IMR-90 (cell line): Measurements from ENCODE around the gene CSGALNACT2. TPM values are rescaled to one million over a fixed set of nuclear protein-coding genes. Genes with fewer than 3 reads are reported as not detected.

Source experiments
- ATAC-seq: fragments of 200-7000 bp; cut with Tn5 transposase; 2 replicates; pipeline ENCODE4 v1.9.1; 2020; ENCODE audit warnings: low read depth, mild to moderate bottlenecking, moderate library complexity
- BruUV-seq: library from RNA; stranded (reverse); fragments of 400-500 nt; replicated peaks from 2 replicates; lab custom pipeline; 2021; lab: Mats Ljungman, UMichigan
- CTCF ChIA-PET: fragments of 300-600 bp; formaldehyde crosslinking; extraction: SDS; loops from one replicate; lab custom pipeline; 2021; ENCODE audit warnings: antibody characterized with exemption; lab: Yijun Ruan, JAX
- POLR2A ChIA-PET: fragments of 300-600 bp; sonication (Branson Sonifier 250); formaldehyde crosslinking; loops from one replicate; lab custom pipeline; 2022; ENCODE audit warnings: antibody characterized with exemption; ENCODE audit not compliant: unreplicated experiment; lab: Charles Lee
- DNase-seq: peaks from one replicate; pipeline ENCODE4 v3.0.0; 2013
- H2AFZ ChIP-seq: replicated peaks from 2 replicates; pipeline ENCODE3; 2013; ENCODE audit warnings: low read length, mild to moderate bottlenecking; ENCODE audit not compliant: poor library complexity
- H2AK5ac ChIP-seq: 2 replicates; pipeline ENCODE4 v1.6.1; 2013; ENCODE audit warnings: low read depth, low read length, inconsistent platforms
- H2AK9ac ChIP-seq: replicated peaks from 2 replicates; pipeline ENCODE3; 2013; ENCODE audit warnings: mild to moderate bottlenecking, low read depth, low read length, moderate library complexity; ENCODE audit not compliant: poor library complexity
- H2BK120ac ChIP-seq: 2 replicates; pipeline ENCODE4 v1.6.1; 2013; ENCODE audit warnings: low read depth, low read length, inconsistent platforms
- H2BK15ac ChIP-seq: 3 replicates; pipeline ENCODE4 v1.6.1; 2013; ENCODE audit warnings: low read depth, low read length, inconsistent platforms
- H2BK20ac ChIP-seq: 2 replicates; pipeline ENCODE4 v1.6.1; 2013; ENCODE audit warnings: low read depth, mild to moderate bottlenecking, inconsistent platforms, low read length, moderate library complexity
- H2BK5ac ChIP-seq: 2 replicates; pipeline ENCODE4 v1.6.1; 2013; ENCODE audit warnings: mild to moderate bottlenecking, low read depth, low read length, inconsistent platforms; ENCODE audit not compliant: poor library complexity, severe bottlenecking
- H3K14ac ChIP-seq: replicated peaks from 2 replicates; pipeline ENCODE4 v1.6.1; 2013; ENCODE audit warnings: low read depth, low read length, inconsistent platforms
- H3K18ac ChIP-seq: 2 replicates; pipeline ENCODE4 v1.6.1; 2013; ENCODE audit warnings: low read depth, low read length, control low read depth
- H3K23ac ChIP-seq: 2 replicates; pipeline ENCODE4 v1.6.1; 2013; ENCODE audit warnings: low read depth, low read length, inconsistent platforms
- H3K27ac ChIP-seq: 2 replicates; pipeline ENCODE4 v1.5.1; 2013; ENCODE audit warnings: mild to moderate bottlenecking, control low read depth, low read length; ENCODE audit not compliant: insufficient read depth
- H3K27me3 ChIP-seq: 2 replicates; pipeline ENCODE4 v1.6.1; 2013; ENCODE audit warnings: low read length; ENCODE audit not compliant: control insufficient read depth, insufficient read depth
- H3K36me3 ChIP-seq: 2 replicates; pipeline ENCODE4 v1.6.1; 2013; ENCODE audit warnings: low read length, mixed read lengths; ENCODE audit not compliant: control insufficient read depth, insufficient read depth
- H3K4ac ChIP-seq: 2 replicates; pipeline ENCODE4 v1.6.1; 2013; ENCODE audit warnings: low read depth, low read length, inconsistent platforms
- H3K4me1 ChIP-seq: 2 replicates; pipeline ENCODE4 v1.6.1; 2013; ENCODE audit warnings: low read length, mixed read lengths; ENCODE audit not compliant: control insufficient read depth, insufficient read depth
- H3K4me2 ChIP-seq: 2 replicates; pipeline ENCODE4 v1.6.1; 2013; ENCODE audit warnings: low read depth, mild to moderate bottlenecking, control low read depth, low read length, moderate library complexity
- H3K4me3 ChIP-seq: 2 replicates; pipeline ENCODE4 v1.5.1; 2013; ENCODE audit warnings: low read depth, mild to moderate bottlenecking, control low read depth, low read length, moderate library complexity; ENCODE audit not compliant: insufficient read depth
- H3K56ac ChIP-seq: 2 replicates; pipeline ENCODE4 v1.6.1; 2013; ENCODE audit warnings: low read length, inconsistent platforms; ENCODE audit not compliant: insufficient read depth; ENCODE audit errors: extremely low read depth
- H3K79me1 ChIP-seq, 2 experiments: 2 replicates each; pipeline ENCODE4 v1.6.1; 2013; ENCODE audit warnings: low read length in 2 of 2, inconsistent platforms in 1 of 2, low read depth in 1 of 2
- H3K9ac ChIP-seq: 2 replicates; pipeline ENCODE4 v1.6.1; 2013; ENCODE audit warnings: low read depth, low read length, control low read depth
- H3K9me1 ChIP-seq: 2 replicates; pipeline ENCODE4 v1.6.1; 2013; ENCODE audit warnings: low read length, inconsistent platforms; ENCODE audit not compliant: insufficient read depth
- H3K9me3 ChIP-seq: 2 replicates; pipeline ENCODE4 v1.6.1; 2013; ENCODE audit warnings: low read length; ENCODE audit not compliant: control insufficient read depth, insufficient read depth
- H4K20me1 ChIP-seq: 2 replicates; pipeline ENCODE4 v1.6.1; 2013; ENCODE audit warnings: low read length, inconsistent platforms; ENCODE audit not compliant: insufficient read depth
- H4K5ac ChIP-seq: 2 replicates; pipeline ENCODE4 v1.6.1; 2013; ENCODE audit warnings: mild to moderate bottlenecking, low read depth, low read length, control low read depth
- H4K8ac ChIP-seq, 2 experiments: 2 replicates each; pipeline ENCODE4 v1.6.1; 2013; ENCODE audit warnings: low read depth in 2 of 2, low read length in 2 of 2, control low read depth in 1 of 2, inconsistent platforms in 1 of 2
- H4K91ac ChIP-seq: 2 replicates; pipeline ENCODE4 v1.6.1; 2013; ENCODE audit warnings: low read depth, low read length, inconsistent platforms; ENCODE audit not compliant: insufficient read depth
- BHLHE40 ChIP-seq: fragments of 150-350 bp; IDR thresholded peaks from 2 replicates; pipeline ENCODE4 v1.6.1; 2016; ENCODE audit warnings: mild to moderate bottlenecking, low read depth, low read length
- CHD1 ChIP-seq: IDR thresholded peaks from 2 replicates; pipeline ENCODE4 v1.6.1; 2012; ENCODE audit warnings: low read depth, low read length, improper control_type of control experiment
- MAFK ChIP-seq: IDR thresholded peaks from 2 replicates; pipeline ENCODE4 v1.6.1; 2012; ENCODE audit warnings: low read depth, low read length, improper control_type of control experiment
- MAZ ChIP-seq: IDR thresholded peaks from 2 replicates; pipeline ENCODE4 v1.6.1; 2012; ENCODE audit warnings: low read depth, mild to moderate bottlenecking, low read length, improper control_type of control experiment, moderate library complexity, borderline replicate concordance
- NFE2L2 ChIP-seq: fragments of 150-350 bp; IDR thresholded peaks from 2 replicates; pipeline ENCODE4 v1.6.1; 2016; ENCODE audit warnings: low read depth, mild to moderate bottlenecking, low read length
- POLR2A ChIP-seq: IDR thresholded peaks from 2 replicates; pipeline ENCODE4 v1.6.1; 2012; ENCODE audit warnings: mild to moderate bottlenecking, low read depth, low read length
- RFX5 ChIP-seq: IDR thresholded peaks from 2 replicates; pipeline ENCODE4 v1.8.0; 2012; ENCODE audit warnings: low read depth, mild to moderate bottlenecking, low read length, moderate library complexity
- WGBS, 2 experiments: methylation state at CpG; one replicate each; pipeline versions ENCODE4 v1.1.5 to v1.1.7; 2013; ENCODE audit warnings: missing lambda C conversion rate in 2 of 2; ENCODE audit not compliant: insufficient read length in 1 of 2; ENCODE audit errors: extremely low coverage in 2 of 2; 5-methylcytosine and 5-hydroxymethylcytosine counted together
- dilution Hi-C: fragments of 300-500 bp; cut with HindIII; formaldehyde crosslinking; loops from one replicate; pipeline ENCODE4 v1.14.3; 2018; ENCODE audit warnings: low sequenced_read_pairs; ENCODE audit not compliant: unreplicated experiment
- in situ Hi-C: fragments of 300-500 bp; cut with MboI; formaldehyde crosslinking; loops from 3 replicates; pipeline ENCODE4 v1.14.3; 2019; ENCODE audit warnings: low sequenced_read_pairs, inconsistent platforms, mixed read lengths
- intact Hi-C: fragments of 100-400 bp; cut with micrococcal nuclease; formaldehyde crosslinking; loops from 2 replicates; pipeline ENCODE4 v1.10.0; 2022
- polyA plus RNA-seq, 3 experiments: library from polyadenylated mRNA; depleted of rRNA; stranded (reverse); fragments of >200 nt; gene quantifications; 2 replicates each; pipeline ENCODE4 v1.2.3, GENCODE V29; 2012; ENCODE audit warnings: low replicate concordance in 1 of 3
- total RNA-seq: library from RNA; depleted of rRNA; stranded (reverse); fragments of >200 nt; gene quantifications from 2 replicates; pipeline ENCODE4 v1.2.3, GENCODE V29; 2012

Gene CSGALNACT2
- total and polyA plus RNA-seq, 2 of the 4 experiments (the other 2 are of a cell fraction): 6.5 to 13.1 TPM

DNA sequence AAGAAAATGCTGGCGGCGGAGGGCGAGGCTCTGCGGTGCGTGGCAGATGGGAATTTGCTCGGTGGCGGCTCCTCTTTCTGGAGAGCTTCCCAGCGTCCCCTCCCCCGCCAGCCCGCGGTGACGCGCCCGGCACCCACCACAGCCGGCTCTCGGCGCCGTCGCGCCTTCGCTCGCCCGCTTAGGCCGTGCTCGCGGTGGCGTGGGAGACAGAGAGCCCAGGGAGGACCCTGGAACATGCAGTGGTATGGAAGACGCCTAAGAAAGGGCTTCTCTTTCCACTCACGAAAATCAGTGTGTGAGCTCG is 576 bp upstream of the CSGALNACT2 start:
- Histone ChIP-seq H3K18ac (peak overlapping the region; percentile 89), H4K5ac (peak overlapping the region; percentile 97), H3K23ac (peak overlapping the region; percentile 90), H4K8ac (peak overlapping the region; percentile 92 to 99), H3K4me3 (peak overlapping the region; percentile 98), H3K4me1 (peaks cover 6% of the 10 kb centered on the region), H3K36me3 (no peaks in the 10 kb centered on the region), H2AK5ac (peak overlapping the region; percentile 71; the same call in 1 of the 2 replicates), H2AK9ac (peak overlapping the region; percentile 86), H3K9ac (peak overlapping the region; percentile 95), H3K9me1 (peaks cover 5% of the 10 kb centered on the region; the same call in 1 of the 2 replicates), H3K9me3 (no peaks in the 10 kb centered on the region), H3K14ac (peak overlapping the region; percentile 95), H3K4ac (peak overlapping the region; percentile 91), H2BK15ac (peak overlapping the region; percentile 42; the same call in 1 of the 3 replicates), H4K91ac (peak overlapping the region; percentile 93), H2BK5ac (peak overlapping the region; percentile 86), H2AFZ (peak overlapping the region; percentile 94), H3K27me3 (no peaks in the 10 kb centered on the region; the same call in 1 of the 2 replicates), H3K56ac (peak overlapping the region; percentile 89), H3K4me2 (peak overlapping the region; percentile 93), H4K20me1 (peaks cover 29% of the 10 kb centered on the region), H3K79me1 (peaks cover 9 to 42% of the 10 kb centered on the region in 2 experiments; a peak in 3 of 4 replicates), H3K27ac (peak overlapping the region; percentile 94), H2BK20ac (peak overlapping the region; percentile 51), H2BK120ac (peak overlapping the region; percentile 92)
- ChIA-PET POLR2A (interaction anchor here (1.0 to 1.4 kb wide), 2 partner anchors 9 to 54 kb away, joined by 4 to 6 read pairs; no protein-coding TSS in a partner anchor), CTCF (no interaction called here)
- BruUV-seq: TSS peak; percentile 50
- in situ Hi-C loops: loop anchor here (25.0 kb wide), 1 partner anchor 1850 kb away; the partner anchor contains the start of gene DEPP1
- TF ChIP-seq RFX5 (no peak), CHD1 (no peak), MAZ (peak; percentile 38; the same call in 1 of the 2 replicates), BHLHE40 (no peak), NFE2L2 (no peak), MAFK (no peak), POLR2A (no peak)
- dilution Hi-C loops: no loop called here
- intact Hi-C loops: loop anchor here (1.0 to 5.0 kb wide), 2 partner anchors 211 to 270 kb away; partner anchors contain the start of gene HNRNPF
- DNase-seq (peak; percentile 46), ATAC-seq (peak; percentile 40)
- WGBS, 2 experiments: 0% methylated on average over 7 of the region's 30 CpGs; no CpG with 5 or more reads in 1 of the 2 experiments
